ENCODE measurements around the gene FPGS. TPM values are rescaled to one million over a fixed set of nuclear protein-coding genes. Genes with fewer than 3 reads are reported as not detected.

FPGS gene
- total RNA-seq, 1 experiment from 2014 or later, result 70.6 TPM

- TF ChIP-seq REST (IDR thresholded peaks at IDR 0.05; ENCODE audit: low read depth), result no peak
- no peak for TF ChIP-seq CEBPB (IDR thresholded peaks at IDR 0.05; ENCODE audit: low read depth)
Measured at GRCh38 chr9:127862075-127863011, 59.7 kb downstream of the FPGS start (continued).

DNA sequence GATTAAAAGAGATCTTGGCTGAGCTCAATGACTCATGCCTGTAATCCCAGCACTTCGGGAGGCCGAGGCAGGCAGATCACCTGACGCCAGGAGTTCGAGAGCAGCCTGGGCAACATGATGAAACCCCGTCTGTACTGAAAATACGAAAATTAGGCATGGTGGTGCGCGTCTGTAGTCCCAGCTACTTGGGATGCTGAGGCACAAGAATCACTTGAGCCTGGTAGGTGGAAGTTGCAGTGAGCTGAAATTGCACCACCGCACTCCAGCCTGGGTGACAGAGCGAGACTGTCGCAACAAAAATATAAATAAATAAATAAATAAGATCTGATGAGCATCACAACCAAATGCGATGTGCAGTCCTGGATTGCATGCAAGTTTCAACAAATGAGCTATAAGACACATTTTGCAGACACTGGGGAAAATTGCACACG is 60.5 kb downstream of the FPGS start:
- no peak for TF ChIP-seq EZH2phosphoT487 (IDR thresholded peaks at IDR 0.05; ENCODE audit: borderline replicate concordance)
- TF ChIP-seq JUND (IDR thresholded peaks at IDR 0.05), result no peak
- TF ChIP-seq, protein P1, sequence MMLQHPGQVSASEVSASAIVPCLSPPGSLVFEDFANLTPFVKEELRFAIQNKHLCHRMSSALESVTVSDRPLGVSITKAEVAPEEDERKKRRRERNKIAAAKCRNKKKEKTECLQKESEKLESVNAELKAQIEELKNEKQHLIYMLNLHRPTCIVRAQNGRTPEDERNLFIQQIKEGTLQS (IDR thresholded peaks at IDR 0.05), result no peak
- TF ChIP-seq RAD21 (IDR thresholded peaks at IDR 0.05; ENCODE audit: low read depth), result no peak
- no peak for TF ChIP-seq CTCF (IDR thresholded peaks at IDR 0.05 in 2 of 3, conservative IDR thresholded peaks at IDR 0.05 in 1 of 3; ENCODE audit: borderline replicate concordance in 1 of 3, insufficient read depth in 1 of 3, low read depth in 2 of 3, low read length in 2 of 3)
- TF ChIP-seq YY1 (IDR thresholded peaks at IDR 0.05; ENCODE audit: extremely low read depth, insufficient replicate concordance, low read depth, low read length), result no peak
- ATAC-seq, result no peak
- no TSS peak for BruUV-seq (replicated peaks)
- no peak for DNase-seq (ENCODE audit: low read depth, low spot score)
- POLR2A ChIA-PET, result no interaction called here
- intact Hi-C loops (cut with micrococcal nuclease), result no loop called here
- RAD21 ChIA-PET (ENCODE audit: low non-redundant PET in 1 of 2, low total read pairs in 2 of 2, uncharacterized antibody in 2 of 2, unreplicated experiment in 2 of 2), result no interaction called here
- Histone ChIP-seq H3K9me2 (ENCODE audit: insufficient read depth) (no peaks in the 10 kb centered on the region), H3K9ac (ENCODE audit: low read length) (no peak overlapping the region), H3K36me3 (ENCODE audit: control insufficient read depth in 1 of 2, insufficient read depth in 2 of 2, low read length in 2 of 2) (no peaks in the 10 kb centered on the region), H4K20me1 (ENCODE audit: insufficient read depth) (no peaks in the 10 kb centered on the region), H3K27me3 (ENCODE audit: insufficient read depth, low read length) (no peaks in the 10 kb centered on the region), H3K4me2 (ENCODE audit: low read length) (no peak overlapping the region), H3K9me3 (ENCODE audit: control insufficient read depth in 1 of 2, insufficient read depth in 1 of 2, low read depth in 1 of 2, low read length in 2 of 2) (no peaks in the 10 kb centered on the region), H3K4me1 (ENCODE audit: control insufficient read depth in 1 of 2, insufficient read depth in 2 of 2, low read length in 2 of 2) (no peaks in the 10 kb centered on the region), H3K79me2 (ENCODE audit: insufficient read depth, low read length) (no peaks in the 10 kb centered on the region), H2AFZ (ENCODE audit: low read depth, low read length, poor library complexity, severe bottlenecking) (no peak overlapping the region), H3K27ac (ENCODE audit: low read depth, low read length) (no peak overlapping the region), H3K4me3 (replicated peaks in 1 of 2; ENCODE audit: low read depth in 1 of 2, low read length in 2 of 2) (no peak overlapping the region)
- CTCF ChIA-PET, result no interaction called here
